ENCODE data around the gene ACBD4. TPM values are rescaled to one million over a fixed set of nuclear protein-coding genes. Genes with fewer than 3 reads are reported as not detected.

Gene ACBD4
- total and polyA plus RNA-seq, 2 of the 13 experiments (the other 11 are each of a cell fraction or from before 2014, with no cell fraction given), result 16.1 to 26.9 TPM

DNA sequence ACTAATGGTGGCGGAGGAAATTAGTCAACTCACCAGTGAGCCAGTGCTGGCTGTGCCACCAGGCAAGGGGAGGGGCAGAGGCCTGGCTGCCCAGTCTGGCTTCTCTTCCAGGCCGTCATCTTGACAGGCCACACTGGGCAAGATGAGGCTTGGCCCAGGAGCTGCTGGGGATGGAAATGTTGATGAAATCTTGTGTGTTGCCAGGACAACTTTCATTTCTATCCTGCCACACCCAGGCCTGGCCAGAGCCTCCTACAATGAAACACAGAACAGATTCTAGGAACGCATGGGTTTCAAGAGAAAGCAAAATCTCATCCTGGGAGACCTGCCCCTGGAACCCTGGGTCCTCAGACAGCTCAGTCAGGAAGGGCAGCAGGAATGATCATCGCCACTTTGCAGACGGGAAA, 35.4 kb downstream of the ACBD4 start (continued):
- TF ChIP-seq, protein P1, sequence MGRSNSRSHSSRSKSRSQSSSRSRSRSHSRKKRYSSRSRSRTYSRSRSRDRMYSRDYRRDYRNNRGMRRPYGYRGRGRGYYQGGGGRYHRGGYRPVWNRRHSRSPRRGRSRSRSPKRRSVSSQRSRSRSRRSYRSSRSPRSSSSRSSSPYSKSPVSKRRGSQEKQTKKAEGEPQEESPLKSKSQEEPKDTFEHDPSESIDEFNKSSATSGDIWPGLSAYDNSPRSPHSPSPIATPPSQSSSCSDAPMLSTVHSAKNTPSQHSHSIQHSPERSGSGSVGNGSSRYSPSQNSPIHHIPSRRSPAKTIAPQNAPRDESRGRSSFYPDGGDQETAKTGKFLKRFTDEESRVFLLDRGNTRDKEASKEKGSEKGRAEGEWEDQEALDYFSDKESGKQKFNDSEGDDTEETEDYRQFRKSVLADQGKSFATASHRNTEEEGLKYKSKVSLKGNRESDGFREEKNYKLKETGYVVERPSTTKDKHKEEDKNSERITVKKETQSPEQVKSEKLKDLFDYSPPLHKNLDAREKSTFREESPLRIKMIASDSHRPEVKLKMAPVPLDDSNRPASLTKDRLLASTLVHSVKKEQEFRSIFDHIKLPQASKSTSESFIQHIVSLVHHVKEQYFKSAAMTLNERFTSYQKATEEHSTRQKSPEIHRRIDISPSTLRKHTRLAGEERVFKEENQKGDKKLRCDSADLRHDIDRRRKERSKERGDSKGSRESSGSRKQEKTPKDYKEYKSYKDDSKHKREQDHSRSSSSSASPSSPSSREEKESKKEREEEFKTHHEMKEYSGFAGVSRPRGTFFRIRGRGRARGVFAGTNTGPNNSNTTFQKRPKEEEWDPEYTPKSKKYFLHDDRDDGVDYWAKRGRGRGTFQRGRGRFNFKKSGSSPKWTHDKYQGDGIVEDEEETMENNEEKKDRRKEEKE (IDR thresholded peaks at IDR 0.05), result no peak
- TF ChIP-seq, protein P2, sequence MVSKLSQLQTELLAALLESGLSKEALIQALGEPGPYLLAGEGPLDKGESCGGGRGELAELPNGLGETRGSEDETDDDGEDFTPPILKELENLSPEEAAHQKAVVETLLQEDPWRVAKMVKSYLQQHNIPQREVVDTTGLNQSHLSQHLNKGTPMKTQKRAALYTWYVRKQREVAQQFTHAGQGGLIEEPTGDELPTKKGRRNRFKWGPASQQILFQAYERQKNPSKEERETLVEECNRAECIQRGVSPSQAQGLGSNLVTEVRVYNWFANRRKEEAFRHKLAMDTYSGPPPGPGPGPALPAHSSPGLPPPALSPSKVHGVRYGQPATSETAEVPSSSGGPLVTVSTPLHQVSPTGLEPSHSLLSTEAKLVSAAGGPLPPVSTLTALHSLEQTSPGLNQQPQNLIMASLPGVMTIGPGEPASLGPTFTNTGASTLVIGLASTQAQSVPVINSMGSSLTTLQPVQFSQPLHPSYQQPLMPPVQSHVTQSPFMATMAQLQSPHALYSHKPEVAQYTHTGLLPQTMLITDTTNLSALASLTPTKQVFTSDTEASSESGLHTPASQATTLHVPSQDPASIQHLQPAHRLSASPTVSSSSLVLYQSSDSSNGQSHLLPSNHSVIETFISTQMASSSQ (IDR thresholded peaks at IDR 0.05; ENCODE audit: low read depth), result no peak
- TF ChIP-seq, protein P2 (CRISPR knock-in tag; IDR thresholded peaks at IDR 0.05; ENCODE audit: borderline replicate concordance), result no peak
- TF ChIP-seq ZNF296 (CRISPR knock-in tag; conservative IDR thresholded peaks at IDR 0.05), result no peak
- TF ChIP-seq FOXA1 (IDR thresholded peaks at IDR 0.05), result no peak
- no peak for TF ChIP-seq FOXA1 (CRISPR knock-in tag; IDR thresholded peaks at IDR 0.05)
- TF ChIP-seq CCAR2 (optimal IDR thresholded peaks at IDR 0.05; ENCODE audit: low read depth, low read length), result no peak
- 0 out of 2 replicates have a peak, but pooled peaks have one; percentile 51 for TF ChIP-seq ZNF431 (CRISPR knock-in tag; IDR thresholded peaks at IDR 0.05; ENCODE audit: borderline replicate concordance, low read depth)
- TF ChIP-seq, protein P3, sequence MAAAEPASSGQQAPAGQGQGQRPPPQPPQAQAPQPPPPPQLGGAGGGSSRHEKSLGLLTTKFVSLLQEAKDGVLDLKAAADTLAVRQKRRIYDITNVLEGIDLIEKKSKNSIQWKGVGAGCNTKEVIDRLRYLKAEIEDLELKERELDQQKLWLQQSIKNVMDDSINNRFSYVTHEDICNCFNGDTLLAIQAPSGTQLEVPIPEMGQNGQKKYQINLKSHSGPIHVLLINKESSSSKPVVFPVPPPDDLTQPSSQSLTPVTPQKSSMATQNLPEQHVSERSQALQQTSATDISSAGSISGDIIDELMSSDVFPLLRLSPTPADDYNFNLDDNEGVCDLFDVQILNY (CRISPR knock-in tag; conservative IDR thresholded peaks at IDR 0.05), result no peak
- peak; percentile 78; the same call in 1 of the 2 replicates for TF ChIP-seq SMAD1 (CRISPR knock-in tag; IDR thresholded peaks at IDR 0.05; ENCODE audit: borderline replicate concordance, low read depth)
- no peak for TF ChIP-seq BORCS8-MEF2B (CRISPR knock-in tag; IDR thresholded peaks at IDR 0.05)
- TF ChIP-seq ZNF260 (CRISPR knock-in tag; IDR thresholded peaks at IDR 0.05; ENCODE audit: borderline replicate concordance, low read depth), result peak; percentile 55; the same call in 1 of the 2 replicates
- no peak for TF ChIP-seq PHF20 (CRISPR knock-in tag; IDR thresholded peaks at IDR 0.05)
- TF ChIP-seq SRY (CRISPR knock-in tag; IDR thresholded peaks at IDR 0.05), result no peak
- TF ChIP-seq, protein P4, sequence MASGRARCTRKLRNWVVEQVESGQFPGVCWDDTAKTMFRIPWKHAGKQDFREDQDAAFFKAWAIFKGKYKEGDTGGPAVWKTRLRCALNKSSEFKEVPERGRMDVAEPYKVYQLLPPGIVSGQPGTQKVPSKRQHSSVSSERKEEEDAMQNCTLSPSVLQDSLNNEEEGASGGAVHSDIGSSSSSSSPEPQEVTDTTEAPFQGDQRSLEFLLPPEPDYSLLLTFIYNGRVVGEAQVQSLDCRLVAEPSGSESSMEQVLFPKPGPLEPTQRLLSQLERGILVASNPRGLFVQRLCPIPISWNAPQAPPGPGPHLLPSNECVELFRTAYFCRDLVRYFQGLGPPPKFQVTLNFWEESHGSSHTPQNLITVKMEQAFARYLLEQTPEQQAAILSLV (CRISPR knock-in tag; IDR thresholded peaks at IDR 0.05; ENCODE audit: borderline replicate concordance), result no peak
- no peak for TF ChIP-seq ZMYM4 (CRISPR knock-in tag; IDR thresholded peaks at IDR 0.05)
- peak; percentile 68 for TF ChIP-seq AGO2 (optimal IDR thresholded peaks at IDR 0.05; ENCODE audit: low read depth, low read length)
- TF ChIP-seq, protein P5, sequence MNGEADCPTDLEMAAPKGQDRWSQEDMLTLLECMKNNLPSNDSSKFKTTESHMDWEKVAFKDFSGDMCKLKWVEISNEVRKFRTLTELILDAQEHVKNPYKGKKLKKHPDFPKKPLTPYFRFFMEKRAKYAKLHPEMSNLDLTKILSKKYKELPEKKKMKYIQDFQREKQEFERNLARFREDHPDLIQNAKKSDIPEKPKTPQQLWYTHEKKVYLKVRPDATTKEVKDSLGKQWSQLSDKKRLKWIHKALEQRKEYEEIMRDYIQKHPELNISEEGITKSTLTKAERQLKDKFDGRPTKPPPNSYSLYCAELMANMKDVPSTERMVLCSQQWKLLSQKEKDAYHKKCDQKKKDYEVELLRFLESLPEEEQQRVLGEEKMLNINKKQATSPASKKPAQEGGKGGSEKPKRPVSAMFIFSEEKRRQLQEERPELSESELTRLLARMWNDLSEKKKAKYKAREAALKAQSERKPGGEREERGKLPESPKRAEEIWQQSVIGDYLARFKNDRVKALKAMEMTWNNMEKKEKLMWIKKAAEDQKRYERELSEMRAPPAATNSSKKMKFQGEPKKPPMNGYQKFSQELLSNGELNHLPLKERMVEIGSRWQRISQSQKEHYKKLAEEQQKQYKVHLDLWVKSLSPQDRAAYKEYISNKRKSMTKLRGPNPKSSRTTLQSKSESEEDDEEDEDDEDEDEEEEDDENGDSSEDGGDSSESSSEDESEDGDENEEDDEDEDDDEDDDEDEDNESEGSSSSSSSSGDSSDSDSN (CRISPR knock-in tag; IDR thresholded peaks at IDR 0.05), result no peak; the same call in 1 of the 2 replicates
- 0 out of 2 replicates have a peak, but pooled peaks have one; percentile 28 for TF ChIP-seq KLF15 (CRISPR knock-in tag; IDR thresholded peaks at IDR 0.05; ENCODE audit: borderline replicate concordance)
